Head of caudate nucleus (tissue), 42 donors: ENCODE data around the gene KAZALD1.

ENCODE experiments used
- DNase-seq, 42 donors: peaks; one replicate each; pipeline versions ENCODE4 v3.0.0 to v3.0.0-alpha.2; 2020 to 2021; ENCODE audit warnings: mixed read lengths in 7 of 42
- intact Hi-C: fragments of 100-400 bp; cut with DNase I; formaldehyde crosslinking; loops from one replicate; pipeline ENCODE4 v1.15.0; 2022

KAZALD1 gene

DNA sequence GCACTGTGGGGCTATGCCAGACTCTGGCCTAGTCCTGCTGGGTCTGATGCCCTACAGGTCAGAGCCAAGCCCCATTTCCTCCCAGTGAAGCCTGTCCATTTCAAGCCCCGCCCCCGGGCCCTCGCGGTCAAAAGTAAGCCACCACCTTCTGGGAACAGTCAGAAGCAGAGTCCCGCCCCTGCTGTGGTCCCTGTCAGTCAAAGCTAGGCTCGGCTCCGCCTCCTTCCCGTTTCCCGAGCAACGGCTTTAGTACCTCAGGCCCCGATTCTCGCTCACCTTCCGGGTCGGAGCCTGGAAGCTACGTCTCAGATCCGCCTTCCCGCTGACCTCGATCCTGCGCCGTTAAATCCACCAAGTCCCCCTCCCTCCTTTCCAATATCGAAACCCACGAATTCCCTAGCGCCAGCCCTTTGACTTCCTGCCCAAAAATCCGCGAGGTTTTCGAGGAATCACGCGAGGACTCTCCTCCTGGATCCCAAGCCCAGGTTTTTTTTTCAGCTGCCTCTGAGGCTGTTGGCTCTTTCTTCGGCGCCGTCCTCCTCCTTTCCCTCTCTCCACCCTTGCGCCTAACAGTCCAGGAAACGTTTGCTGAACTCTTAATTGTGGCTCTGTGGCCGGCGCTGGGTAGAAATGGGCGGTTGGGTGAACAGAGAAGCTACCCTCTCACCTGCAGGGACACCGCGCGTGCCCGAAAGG is 19.0 kb upstream of the KAZALD1 start:
- intact Hi-C loops = no loop called here
- peak; percentile 72 to 97 (median 90) for DNase-seq

DNA sequence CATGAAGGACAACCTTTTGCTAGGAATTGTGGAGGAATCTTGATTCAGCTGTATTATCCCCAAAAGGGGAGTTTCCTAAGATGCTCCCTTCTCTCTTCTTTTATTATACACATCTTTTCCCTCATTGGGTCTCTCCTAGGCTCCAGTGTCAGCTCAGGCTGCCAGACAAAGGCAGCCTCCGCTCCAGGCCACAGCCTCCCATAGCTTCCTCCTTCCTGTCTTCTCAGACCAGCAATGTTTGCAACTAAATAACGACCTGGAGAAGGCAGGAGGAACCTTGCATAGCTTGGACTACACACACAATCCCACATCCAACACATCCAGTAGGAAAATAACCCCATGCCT is 18.5 kb upstream of the KAZALD1 start:
- DNase-seq = no peak
- intact Hi-C loops = no loop called here

DNA sequence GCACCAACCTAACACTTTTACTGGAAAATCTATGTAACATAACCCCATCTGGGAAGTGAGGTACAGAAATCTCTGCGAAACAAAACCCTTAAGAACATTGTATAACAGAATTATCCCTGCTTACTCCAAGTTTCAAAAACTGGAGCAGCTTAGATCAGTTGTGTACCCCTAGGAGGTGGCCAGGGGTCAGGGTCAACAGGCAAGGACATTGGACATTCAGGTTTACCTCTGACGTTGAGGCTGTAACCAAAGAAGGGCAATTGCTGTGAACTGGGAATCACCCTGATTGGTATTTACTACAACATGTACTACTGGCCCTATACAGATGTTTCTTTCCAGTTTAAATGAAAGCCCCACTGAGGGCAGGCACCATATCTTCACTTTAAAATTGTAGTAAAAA is 17.7 kb upstream of the KAZALD1 start:
- intact Hi-C loops = no loop called here

DNA sequence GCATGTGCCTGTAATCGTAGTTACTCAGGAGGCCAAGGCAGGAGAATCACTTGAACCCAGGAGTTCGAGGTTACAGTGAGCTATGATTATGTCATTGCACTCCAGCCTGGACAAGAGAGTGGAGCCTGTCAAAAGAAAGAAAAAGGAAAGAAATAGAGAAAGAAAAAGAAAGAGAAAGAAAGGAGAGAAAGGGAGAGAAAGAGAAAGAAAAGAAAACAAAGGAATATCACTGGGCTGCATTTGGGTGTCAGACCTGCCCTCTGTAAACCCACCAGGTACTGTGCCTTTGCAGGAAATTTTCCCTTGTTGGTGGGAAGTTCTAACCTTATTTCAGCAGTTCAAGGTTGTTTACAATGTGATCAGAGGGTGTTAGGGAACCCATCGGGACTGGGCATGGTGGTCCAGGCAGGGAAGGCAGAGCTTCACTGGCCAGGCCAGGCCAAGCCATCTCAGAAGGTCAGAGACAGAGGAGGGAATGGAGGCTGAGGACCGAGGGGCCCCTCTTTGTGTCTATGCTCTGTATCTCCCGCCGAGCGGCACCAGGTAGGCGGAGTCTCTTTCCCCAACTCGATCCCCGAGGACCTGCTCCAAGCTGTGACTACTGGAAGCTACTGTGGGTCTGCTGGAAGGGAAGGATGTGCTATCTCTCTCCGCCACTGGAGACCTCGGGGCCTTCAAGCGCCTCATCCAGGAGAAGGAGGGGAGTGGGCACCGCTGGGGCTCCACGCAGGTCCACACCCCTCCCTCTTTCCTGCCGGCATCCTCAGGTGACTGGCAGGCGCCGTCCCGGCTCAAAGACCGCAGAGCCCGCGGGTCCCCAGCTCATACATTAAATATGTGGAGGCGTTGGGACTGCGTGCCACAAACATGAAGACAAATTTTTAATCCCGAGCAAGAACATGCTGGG is 15.2 kb upstream of the KAZALD1 start:
- no peak for DNase-seq
- intact Hi-C loops = no loop called here

More for the DNA sequence above, 17.7 kb upstream of the KAZALD1 start:
- DNase-seq = no peak

DNA sequence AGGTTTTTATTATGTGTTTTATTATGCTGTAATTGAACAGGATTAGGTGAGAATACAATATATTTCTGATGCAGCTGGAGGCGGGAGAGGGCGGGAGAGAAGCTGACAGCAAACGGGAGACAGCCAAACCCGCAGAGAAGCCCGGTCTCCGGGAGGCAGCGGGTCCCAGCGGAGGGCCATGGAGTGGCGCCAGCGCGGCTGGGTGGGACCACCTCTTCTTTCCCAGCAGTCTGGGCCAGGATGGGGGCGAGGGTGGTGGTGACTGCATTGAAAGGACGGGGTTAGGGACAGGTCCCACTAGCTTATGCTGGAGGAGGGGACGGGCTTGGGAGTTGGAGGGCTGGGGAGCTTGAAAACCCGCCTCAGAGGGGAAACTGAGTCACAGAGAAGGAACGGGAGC is 14.5 kb upstream of the KAZALD1 start:
- DNase-seq = peak in 2 of 42 donors; percentile 41 to 51
- intact Hi-C loops = no loop called here

DNA sequence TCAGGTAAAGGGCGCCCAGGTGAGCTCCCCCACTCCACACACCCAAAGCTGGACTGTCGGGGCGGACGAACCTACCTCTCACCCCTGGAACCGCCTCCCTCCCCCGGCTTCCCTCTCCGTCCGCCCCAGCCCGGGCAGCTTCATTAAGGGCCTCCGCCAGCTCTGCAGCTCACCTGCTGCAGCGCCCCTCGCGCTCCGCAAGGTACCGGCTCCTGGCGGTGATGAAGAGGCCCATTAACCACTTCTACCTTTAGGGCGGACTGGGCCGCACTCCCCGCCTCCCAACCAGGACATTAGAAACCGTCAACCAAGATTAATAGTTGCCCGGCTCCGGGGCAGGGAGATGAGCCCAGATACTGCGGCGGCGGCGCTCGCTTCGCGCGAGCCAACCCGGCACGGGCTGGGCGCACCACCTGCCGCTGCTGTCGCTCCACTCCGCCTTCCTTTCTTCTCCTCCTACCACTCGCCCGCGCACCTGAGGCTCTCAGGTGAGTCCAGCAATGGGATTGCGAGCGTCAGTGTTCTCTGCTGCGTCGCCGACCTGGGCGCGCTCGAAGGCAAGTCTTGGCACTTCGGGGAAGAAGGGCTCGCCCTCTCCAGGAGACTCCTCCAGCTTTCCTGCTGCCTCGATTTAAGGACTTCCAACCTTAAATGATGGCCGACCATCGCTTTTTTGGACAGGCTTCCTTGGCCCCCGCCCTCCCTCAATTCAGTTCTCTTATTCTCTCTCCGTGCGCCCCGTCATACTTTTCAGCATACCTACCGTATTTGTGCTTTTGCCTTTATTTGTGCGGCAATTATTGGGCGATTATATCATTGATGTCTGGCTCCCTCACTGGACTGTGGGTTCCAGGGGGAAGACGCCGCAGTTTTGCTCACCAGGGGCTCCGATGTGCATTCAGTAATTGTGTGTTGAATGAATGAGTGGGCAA is 13.6 kb upstream of the KAZALD1 start:
- intact Hi-C loops = no loop called here

DNA sequence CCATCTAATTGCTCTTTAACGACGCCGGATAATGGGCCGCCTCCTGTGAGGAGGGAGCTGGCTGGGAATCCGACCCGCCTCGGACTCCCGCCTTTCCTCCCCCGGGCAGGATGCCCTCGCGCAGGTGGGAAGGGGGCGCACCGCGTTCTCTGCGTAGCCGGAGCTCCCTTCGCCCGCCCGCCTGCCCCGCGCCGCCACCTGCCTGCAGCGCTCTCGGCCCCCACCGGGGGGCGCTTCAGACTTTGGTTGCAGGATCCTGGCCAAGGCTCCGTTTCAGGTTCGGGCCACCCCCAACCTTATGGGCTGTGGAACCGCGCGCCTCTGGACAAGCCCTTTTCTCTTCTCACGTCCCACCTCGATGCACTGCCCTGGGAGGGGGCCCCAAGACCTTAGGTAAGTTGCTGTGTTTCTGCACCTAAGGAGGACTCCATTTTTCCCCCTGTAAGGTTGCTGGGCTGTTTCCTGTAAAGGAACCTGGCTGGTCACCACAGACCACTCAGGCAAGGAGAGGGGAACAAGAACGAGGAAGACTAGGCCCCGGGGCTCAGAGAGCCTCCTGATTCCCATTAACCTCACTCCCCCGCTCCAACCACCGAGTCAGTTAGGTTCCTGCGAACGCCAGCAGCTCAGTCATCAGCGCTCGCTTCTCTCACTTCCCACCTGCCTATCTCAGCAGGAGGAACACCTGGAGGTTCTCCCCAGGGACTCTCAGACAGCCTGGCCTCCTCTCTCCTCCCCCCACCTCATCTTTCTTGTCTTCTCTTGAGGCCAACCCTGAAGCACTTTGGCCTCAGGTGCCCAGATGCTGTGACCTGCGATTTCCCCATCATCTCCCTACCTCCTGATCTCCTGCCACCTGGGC is 11.3 kb upstream of the KAZALD1 start:
- intact Hi-C loops = no loop called here

More for the DNA sequence above, 13.6 kb upstream of the KAZALD1 start:
- DNase-seq = no peak

DNA sequence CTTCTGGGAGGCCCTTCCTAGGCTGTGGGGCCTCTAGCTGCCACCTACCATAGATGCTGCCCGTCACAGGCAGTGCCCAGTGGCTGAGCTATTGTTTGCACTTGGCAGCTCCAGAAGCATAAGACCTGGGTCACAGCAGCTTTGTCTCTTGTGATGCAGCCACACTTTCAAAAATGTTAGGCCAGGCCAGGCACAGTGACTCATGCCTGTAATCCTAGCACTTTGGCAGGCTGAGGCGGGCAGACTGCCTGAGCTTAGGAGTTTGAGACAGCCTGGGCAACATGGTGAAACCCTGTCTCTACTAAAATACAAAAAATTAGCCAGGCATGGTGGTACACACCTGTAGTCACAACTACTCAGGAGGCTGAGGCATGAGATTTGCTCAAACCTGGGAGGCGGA is 9.5 kb upstream of the KAZALD1 start:
- no peak for DNase-seq
- intact Hi-C loops = no loop called here

More for the DNA sequence above, 11.3 kb upstream of the KAZALD1 start:
- DNase-seq = peak in 31 of 42 donors; percentile 31 to 82 (median 64)

DNA sequence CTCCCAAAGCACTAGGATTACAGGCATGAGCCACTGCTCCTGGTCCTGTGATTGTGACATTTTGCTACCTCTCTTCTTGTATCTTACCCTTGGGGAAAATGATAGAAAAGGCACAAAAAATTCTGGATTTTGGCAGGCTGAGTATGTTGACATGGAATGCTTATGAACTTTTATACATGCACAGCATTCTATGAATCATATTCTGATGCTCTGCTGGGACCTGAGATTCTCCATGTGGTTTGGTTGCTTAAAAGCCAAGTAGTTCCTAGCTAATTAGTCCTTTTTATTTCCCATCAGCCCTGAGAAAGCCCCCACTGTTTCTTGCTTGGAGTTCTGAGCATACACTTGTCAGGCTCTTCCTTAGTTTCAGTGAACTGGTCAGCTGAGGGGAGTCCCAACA is 8.3 kb upstream of the KAZALD1 start:
- intact Hi-C loops = no loop called here

DNA sequence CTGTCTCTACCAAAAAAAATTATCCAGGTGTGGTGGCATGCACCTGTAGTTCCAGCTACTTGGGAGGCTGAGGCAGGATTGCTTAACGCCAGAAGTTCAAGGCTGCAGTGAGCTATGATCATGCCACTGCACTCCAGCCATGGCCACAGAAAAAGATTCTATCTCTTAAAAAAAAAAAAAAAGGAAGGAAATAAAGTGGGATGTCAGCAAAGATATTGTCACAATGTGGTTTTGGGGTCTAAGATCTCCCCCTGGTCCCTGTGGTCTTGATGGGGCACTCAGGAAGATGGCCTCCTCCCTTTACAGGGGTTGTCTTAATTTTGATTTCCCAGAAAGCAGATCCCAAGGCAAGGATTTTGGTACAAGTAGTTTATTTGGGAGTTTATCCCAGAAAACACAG is 7.4 kb upstream of the KAZALD1 start:
- intact Hi-C loops = no loop called here
- DNase-seq = no peak

More for the DNA sequence above, 8.3 kb upstream of the KAZALD1 start:
- DNase-seq = no peak

DNA sequence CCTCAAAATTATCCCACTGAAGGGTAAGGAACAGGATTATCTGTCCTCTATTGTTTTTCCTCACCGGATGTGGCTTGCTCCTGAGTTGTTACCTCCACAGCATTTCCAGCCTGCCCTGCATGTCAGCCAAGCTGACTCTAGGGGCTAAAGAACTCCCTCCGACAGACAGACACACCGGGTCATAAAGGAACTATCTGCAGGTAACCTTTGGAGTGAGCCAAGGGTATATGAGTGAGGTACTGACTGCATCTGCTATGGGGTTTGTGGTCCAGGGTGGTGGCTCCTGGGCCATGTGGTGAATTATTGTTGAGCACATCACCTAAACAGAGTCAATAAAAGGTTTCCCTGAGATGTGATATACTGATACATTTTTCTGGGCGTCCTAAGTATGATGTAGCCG is 6.9 kb upstream of the KAZALD1 start:
- intact Hi-C loops = no loop called here
- no peak for DNase-seq

DNA sequence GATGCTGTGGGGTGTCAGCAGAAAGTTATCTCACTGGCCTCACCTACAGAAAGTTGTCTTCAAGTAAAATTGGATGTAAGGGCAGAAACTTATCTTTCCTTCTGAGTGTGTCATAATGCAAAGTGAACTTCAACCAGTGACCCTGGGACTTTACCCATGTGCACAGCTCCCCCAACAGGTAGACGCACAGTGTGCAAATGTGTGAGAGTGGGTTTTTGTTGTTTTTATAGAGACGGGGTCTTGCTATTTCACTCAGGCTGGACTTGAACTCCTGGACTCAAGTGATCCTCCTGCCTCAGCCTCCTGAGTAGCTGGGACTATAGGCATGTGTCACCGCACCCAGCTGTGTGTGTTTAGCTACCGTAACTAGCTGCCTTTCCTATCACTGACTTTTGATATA is 6.4 kb upstream of the KAZALD1 start:
- intact Hi-C loops = no loop called here
- no peak for DNase-seq

DNA sequence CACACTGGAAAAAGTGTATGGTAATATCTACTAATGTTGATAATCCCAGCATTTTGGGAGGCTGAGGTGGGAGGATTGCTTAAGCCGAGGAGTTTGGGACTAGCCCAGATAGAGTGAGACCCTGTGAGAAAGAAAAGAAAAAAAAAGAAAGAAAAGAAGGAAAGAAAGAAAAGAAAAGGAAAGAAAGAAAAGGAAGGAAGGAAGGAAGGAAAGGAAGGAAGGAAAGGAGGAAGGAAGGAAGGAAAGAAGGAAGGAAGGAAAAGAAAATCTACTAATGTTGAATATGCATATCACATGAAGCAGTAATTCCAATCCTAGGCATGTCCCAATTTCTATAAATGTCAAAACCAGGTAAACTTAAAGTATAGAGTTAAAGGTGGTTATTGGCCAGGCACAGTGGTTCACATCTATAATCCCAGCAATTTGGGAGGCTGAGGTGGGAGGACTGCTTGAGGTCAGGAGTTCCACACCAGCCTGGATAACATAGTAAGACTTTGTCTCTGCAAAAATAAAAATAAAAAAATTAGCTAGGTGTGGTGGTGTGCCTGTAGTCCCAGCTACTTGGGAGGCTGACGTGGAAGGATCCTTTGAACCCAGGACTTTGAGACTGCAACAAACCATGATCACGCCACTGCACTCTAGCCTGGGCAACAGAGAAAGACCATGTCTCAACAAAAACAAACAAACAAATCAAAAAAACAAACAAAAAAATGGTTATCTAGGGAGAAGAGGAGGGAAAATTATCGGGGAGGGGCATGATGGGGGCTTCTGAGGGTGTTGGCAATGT is 5.2 kb upstream of the KAZALD1 start:
- intact Hi-C loops = no loop called here
- DNase-seq = no peak

DNA sequence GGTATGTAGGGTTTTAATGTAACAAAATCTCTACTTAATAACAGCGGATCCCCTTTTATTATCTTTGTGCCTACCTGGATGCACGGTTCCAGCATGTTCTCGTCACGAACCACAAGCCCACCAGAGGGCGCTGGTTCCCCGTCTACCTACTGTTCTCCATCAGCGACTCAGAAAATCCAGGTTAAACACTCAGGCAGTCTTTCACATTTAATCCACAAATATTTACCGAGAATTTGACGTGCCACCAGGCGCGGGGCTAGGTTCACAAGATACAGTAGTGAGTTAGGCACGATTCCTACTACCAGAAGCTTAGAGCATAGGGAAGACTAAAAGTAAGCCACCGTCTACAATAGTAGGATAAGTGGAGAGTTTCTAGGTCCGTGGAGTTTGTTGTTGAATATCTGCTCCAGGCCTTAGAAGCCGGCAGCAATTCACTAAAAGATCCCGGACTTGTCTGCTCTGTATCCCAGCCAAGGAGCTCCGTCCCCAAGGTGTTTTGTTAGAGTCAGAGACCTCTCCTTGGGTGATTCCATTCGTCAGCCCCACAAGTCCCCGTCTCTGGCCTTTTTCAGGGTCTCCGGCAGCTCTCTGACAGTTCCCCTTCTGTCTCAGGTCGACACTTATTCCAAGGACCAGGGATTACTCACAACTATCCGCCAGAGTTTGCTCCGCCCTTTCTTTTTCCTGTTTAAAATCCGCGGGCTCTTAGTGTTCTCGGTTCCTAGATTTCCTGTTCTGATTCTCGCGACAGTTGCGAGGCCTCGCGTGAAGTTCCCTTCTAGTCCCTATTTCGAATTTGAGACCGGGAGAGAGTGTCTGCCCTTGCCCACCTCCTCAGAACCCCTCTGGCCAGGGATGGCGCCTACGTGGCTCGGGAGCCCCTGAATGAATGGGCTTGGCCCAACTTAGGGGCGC is 1.5 kb upstream of the KAZALD1 start:
- intact Hi-C loops = loop anchor here (10.0 kb wide), 1 partner anchor 45 kb away; no protein-coding TSS in a partner anchor
- DNase-seq = peak; percentile 75 to 96 (median 90)

DNA sequence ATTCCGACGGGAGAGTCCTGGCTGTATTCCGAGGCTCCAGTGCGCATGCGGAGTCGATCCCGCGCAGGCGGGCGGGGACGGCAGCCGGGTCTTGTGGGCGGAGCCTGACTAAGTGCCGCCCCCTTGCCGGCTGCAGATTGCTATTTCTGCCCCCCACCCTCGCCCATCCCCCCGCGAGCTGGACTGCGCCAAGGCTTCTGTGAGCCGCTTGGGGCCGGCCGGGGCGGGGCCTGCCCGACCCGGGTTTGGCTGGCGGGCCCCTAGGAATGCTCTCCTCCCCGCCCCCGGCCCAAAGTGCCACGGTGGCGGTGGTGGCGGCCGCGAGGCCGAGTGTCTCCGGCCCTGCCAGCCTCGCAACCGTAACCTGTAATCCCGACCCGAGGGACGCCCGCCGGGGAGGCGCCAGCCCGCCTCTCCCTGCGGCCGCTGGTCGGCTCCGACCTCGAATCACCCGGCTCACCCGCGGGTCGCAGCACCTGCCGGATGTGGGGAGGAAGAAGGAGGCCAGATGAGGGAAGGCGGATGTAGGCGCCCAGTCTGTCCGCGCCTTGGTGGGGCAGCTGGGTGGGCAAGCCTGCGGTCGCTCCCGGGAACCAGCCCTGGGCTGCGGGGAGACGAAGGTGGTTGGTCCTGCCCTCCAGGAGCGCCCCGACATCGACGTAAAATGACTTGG is 702 bp upstream of the KAZALD1 start:
- intact Hi-C loops = loop anchor here (10.0 kb wide), 1 partner anchor 46 kb away; no protein-coding TSS in a partner anchor
- DNase-seq = peak; percentile 83 to 96 (median 92)
